OCI-M2 (cell line): ENCODE data around the gene RASA4B.
"Not testable (repeated sequence)": the region's sequence is repeated elsewhere in the genome, so short reads cannot be mapped to it uniquely, and the experiment has no call there.

Experiments used
- DNase-seq: peaks from one replicate; lab custom pipeline; 2025; ENCODE audit not compliant: unreplicated experiment; lab: John Stamatoyannopoulos, UW

Gene RASA4B

GRCh38 chr7:102455596-102455995 is 62.0 kb downstream of the RASA4B start:
- no peak for DNase-seq

DNA sequence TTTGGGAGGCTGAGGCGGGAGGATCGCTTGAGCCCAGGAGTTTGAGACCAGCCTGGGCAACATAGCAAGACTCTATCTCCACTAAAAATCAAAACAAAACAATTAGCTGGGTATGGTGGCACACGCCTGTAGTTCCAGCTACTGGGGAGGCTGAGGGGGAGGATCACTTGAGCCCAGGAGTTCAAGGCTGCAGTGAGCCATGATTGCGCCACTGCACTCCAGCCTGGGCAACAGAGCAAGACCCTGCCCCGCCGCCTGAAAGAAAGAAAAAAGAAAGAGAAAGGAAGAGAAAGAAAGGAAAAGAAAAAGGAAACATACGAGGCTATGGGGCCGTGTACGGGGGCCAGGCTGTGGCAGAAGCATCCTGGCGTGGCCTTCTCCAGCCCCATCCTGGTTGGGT is 62.6 kb downstream of the RASA4B start:
- DNase-seq, result not testable (repeated sequence)

DNA sequence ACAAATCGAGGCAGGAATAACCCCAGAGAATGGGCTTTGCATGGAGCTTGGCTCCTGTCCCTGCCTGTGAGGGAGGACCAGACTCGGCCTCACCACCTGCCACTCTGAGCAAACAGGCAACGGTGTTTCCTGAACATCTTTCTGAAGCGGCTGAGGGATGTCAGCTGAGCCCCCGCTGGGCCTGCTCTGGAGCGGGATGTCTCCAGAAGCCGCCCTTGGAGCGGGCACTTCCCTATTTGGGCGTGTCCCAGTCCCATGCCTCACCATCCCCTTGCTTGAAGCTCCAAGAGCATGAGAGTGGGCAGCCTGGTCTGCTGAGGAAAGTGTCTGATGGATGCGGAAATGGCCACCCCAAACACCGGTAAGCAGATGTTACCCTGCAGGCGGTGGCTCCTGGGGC is 63.1 kb downstream of the RASA4B start:
- no peak for DNase-seq

DNA sequence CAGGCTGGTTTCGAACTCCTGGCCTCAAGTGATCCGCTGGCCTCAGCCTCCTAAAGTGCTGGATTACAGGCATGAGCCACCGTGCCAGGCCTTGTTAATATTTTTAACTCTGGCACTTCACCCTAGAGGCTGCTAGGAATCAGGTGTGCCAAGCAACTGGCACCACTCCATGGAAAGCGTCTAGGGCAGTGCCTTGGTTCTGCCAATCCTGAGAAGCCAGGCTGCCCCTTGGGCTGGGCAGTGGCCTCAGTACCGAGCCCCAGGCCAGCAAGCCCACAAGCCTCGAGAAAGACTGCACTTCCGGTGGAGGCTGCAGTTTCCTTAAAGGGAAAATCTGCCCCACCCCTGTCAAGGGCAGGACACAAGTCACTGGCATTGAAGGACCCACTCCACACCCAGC is 64.3 kb downstream of the RASA4B start:
- DNase-seq, result no peak

DNA sequence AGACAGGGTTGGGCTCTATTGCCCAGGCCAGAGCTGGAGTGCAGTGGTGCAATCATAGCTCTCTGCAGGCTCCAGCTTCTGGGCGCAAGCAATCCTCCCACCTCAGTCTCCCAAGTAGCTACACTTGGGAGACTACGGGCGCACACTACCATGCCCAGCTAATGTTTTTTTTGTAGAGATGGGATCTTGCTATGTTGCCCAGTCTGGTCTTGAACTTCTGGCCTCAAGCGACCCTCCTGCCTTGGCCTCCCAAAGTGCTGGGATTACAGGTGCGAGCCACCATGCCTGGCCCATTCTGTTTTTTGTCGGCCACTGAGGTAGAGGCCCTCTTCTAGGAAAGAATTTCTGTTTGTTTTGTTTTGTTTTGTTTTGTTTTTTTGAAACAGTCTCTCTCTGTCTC is 65.1 kb downstream of the RASA4B start:
- no peak for DNase-seq

- no peak for DNase-seq
Measured at GRCh38 chr7:102451371-102452054, 66.1 kb downstream of the RASA4B start.

GRCh38 chr7:102450242-102450641 is 67.3 kb downstream of the RASA4B start:
- no peak for DNase-seq

DNA sequence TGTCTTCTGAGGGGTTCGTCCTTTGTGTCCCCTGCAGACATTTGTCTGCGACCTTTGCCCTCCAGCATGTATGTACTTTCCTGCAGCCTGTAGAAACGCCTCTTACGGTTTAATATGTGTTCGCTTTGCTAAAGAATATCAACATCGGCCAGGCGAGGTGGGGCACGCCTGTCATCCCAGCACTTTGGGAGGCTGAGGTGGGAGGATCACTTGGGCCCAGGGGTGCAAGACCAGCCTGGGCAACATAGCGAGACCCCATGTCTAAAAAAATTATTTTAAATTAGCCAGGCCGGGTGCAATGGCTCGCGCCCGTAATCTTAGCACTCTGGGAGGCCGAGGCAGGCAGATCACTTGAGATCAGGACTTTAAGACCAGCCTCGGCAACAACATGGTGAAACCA is 68.4 kb downstream of the RASA4B start:
- no peak for DNase-seq

DNA sequence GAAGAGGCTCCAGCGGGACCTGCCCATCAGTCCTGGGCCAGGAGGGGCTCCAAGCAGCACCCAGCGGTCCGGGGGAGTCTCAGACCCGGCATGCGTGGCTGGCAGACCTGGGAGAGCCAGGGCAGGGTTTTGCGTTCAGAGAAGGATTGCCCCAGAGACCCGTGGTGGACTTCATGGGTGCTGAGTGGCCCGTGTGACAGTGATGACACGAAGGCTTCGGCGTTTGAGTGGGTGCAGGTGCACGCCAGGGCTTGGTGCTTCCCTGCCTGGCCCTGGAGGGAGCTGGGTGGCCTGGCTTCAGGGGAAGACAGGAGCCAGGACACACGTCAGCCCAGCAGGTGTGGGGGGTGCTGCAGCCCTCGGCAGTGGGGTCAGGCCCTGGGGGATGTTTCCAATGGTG is 70.3 kb downstream of the RASA4B start:
- DNase-seq, result no peak

DNA sequence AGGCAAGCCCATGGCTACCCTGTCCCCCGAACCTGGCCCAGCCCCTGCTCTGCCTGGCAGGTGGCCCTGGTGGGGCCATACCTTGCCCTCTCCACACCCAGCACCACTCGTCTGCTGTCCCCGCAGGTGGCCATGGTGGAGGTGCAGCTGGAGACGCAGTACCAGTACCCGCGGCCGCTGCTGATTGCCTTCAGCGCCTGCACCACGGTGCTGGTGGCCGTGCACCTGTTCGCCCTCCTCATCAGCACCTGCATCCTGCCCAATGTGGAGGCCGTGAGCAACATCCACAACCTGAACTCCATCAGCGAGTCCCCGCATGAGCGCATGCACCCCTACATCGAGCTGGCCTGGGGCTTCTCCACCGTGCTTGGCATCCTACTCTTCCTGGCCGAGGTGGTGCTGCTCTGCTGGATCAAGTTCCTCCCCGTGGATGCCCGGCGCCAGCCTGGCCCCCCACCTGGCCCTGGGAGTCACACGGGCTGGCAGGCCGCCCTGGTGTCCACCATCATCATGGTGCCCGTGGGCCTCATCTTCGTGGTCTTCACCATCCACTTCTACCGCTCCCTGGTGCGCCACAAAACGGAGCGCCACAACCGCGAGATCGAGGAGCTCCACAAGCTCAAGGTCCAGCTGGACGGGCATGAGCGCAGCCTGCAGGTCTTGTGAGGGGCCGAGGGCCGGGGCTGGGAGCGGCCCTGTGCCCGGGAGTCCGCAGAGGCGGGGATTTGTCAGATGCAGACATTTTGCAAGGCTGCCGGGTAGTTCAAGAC is 71.0 kb downstream of the RASA4B start:
- DNase-seq, result no peak

- DNase-seq, result no peak
Measured at GRCh38 chr7:102445674-102446071, 71.9 kb downstream of the RASA4B start.

DNA sequence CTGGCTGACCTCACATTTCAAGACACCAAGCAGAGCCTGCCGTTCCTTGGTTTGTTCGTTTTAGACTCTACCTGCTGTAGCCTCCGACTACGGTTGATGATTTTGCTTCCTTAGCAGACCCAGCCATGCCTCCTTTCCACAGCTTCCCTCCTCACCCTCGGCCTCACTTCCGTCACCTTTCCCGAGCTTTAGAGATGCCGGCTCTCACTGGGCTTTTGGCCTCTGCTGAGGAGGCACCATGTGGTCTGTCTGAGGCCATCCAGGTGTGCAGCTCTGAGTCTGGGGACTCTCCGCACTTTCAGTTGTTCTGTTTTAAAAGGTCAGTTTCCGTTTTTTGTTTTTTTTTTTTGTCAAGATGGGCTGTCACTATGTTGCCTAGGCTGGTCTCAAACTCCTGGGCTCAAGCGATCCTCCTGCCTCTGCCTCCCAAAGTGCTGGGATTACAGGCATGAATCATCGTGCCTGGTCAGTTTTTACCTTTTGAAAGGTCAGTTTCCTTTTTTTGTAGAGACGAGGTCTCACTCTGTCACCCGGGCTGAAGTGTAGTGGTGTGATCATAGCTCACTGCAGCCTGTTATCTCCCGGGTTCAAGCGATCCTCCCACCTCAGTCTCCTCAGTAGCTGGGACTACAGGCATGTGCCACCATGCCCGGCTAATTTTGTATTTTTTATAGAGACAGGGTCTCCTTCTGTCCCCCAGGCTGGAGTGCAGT is 72.5 kb downstream of the RASA4B start:
- no peak for DNase-seq

DNA sequence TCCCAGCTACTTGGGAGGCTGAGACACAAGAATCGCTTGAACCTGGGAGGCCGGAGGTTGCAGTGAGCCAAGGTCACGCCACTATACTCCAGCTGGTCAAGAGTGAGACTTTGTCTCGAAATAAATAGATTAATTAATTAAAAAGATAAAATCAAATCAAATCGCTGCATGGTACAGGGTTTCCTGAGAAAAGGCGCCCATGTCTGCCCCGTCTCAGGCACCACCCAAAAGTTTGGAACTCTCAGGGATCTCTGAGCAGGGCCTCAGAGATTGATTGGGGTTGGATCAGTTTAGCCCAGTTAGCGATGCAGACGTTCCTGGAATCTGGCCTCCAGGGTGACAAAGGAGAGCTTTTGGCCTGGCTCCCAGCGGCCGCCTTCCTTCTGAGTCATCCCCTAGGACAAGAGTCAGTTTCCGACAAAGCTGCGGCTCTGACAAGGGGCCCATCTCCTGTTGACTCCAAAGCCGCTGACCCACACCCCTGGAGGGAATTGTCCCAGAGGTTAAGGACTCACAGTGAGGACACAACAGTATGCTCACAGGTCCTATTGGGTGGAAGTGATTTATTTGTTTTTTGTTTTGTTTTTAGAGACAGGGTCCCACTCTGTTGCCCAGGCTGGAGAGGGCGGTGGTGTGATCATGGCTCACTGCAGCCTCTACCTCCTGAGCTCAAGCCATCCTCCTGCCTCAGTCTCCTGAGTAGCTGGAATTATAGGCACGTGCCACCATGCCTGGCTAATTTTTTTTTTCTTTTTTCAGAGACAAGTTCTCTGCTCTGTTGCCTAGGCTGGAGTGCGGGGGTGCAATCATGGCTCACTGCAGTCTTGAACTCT is 77.4 kb downstream of the RASA4B start:
- DNase-seq, result no peak

- no peak for DNase-seq
Measured at GRCh38 chr7:102436118-102436517, 81.5 kb downstream of the RASA4B start.

- DNase-seq, result no peak
Measured at GRCh38 chr7:102434039-102434486, 83.5 kb downstream of the RASA4B start.

DNA sequence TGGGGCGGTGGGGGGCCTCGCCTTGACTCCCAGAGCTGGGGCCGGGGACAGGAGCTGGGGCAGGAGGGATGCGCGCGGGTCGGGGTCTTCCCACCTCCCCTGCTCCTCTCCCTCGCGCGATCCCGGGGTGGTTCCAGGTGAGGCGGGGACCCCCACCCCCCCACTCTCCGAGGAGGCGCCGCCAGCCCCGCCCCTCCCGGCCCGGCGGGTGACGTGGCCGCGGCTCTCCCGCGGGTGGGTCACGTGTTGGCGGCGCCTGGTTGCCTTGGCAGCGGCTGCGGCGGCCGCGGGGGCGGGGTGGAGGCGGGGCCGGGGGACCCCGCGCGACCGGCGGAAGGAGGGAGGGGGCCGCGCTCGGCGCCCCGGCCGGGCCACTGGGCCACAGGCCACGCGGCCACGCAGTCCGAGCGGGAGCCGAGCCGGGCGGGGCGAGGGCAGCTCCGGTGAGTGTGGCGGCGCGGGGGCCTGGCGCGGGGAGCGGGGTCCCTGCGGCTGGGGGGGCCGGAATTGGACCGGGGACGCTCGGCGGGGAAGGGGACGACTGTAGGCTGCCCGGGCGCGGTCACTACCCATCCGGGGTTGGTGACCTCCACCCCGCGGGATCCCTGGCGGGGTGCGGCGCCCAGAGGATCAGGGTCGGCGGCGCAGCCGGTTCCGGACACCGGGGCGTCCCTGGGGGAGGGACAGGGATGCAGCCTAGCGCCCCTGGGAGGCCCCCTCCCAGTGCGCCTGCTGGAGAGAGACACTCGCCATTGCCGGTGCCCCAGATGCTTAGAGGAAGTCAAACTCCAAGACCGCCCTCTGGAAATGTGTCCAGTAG is 84.1 kb downstream of the RASA4B start, which contains the start of gene ORAI2:
TSS of gene ORAI2 (plus strand) at position 357 of the 820 bp plus-strand sequence. CDS start 5,382 bp downstream, outside the sequence.
- DNase-seq, result no peak
